K562 (cell line): ENCODE data around the gene SNPH. TPM values are rescaled to one million over a fixed set of nuclear protein-coding genes. Genes with fewer than 3 reads are reported as not detected.

Experiments
- CXXC5 ChIP-seq: fragments of 250-450 bp; sonication (Bioruptor Pico); IDR thresholded peaks from 2 replicates; pipeline ENCODE4 v1.8.0; 2022; ENCODE audit warnings: inconsistent platforms, mild to moderate bottlenecking, moderate library complexity
- PRDM10 ChIP-seq: fragments of 450-650 bp; IDR thresholded peaks from 2 replicates; pipeline ENCODE4 v1.6.1; 2018; ENCODE audit not compliant: partially characterized antibody
- ZNF592 ChIP-seq: fragments of 450-650 bp; IDR thresholded peaks from 2 replicates; pipeline ENCODE4 v1.6.1; 2017; ENCODE audit warnings: antibody characterized with exemption, mild to moderate bottlenecking
- polyA plus RNA-seq, 8 experiments: library from polyadenylated mRNA; depleted of rRNA in 4 of 8; stranded (reverse) in 5 of 8; unstranded in 3 of 8; fragments of >200 nt; fragmentation: Nextera tagmentation in 2 of 8; fragmentation: Illumina TruSeq in 1 of 8; extraction: Ambion mirVana in 2 of 8; extraction: Trizol in 1 of 8; gene quantifications; 2 replicates each; pipeline versions ENCODE4 v1.2.1 to v1.2.3, GENCODE V29; 2011 to 2014; ENCODE audit warnings: inconsistent platforms in 1 of 8, missing spikeins in 1 of 8
- total RNA-seq, 7 experiments: library from RNA; depleted of rRNA in 6 of 7; stranded (reverse); fragments of >200 nt in 6 of 7; fragmentation: Illumina TruSeq in 2 of 7; extraction: Trizol in 2 of 7; gene quantifications; 2 replicates each; pipeline versions ENCODE4 v1.2.1 to v1.2.3, GENCODE V29; 2011 to 2021; ENCODE audit warnings: low replicate concordance in 1 of 7

The SNPH gene
- total and polyA plus RNA-seq, 9 of the 15 experiments (the other 6 are each of a cell fraction or from before 2014, with no cell fraction given) = 0.03 to 4.2 (median 1.4) TPM

DNA sequence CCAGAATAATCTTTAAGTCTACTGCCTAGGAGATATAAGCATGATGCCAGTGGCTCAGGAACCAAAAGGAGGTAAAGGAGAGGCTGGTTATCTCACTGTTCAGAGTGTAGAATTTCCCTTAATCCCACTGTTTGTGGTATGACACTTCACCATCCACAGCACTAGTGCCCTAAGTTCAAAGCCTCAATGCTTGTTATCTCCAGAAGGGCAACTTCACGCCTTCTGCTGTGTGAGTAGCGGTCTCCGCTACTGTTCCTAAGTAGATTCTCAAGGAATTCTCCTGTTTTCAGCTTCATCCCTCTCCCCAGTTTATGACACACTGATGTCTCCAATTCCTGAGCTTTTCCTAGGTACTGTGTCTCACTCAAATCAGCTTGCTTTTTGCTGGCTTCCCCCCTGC lies 13.7 kb upstream of the SNPH start (continued):
- TF ChIP-seq PRDM10 (peak; percentile 25), ZNF592 (peak; percentile 55; the same call in 1 of the 2 replicates), CXXC5 (CRISPR knock-in tag) (peak; percentile 20; the same call in 1 of the 2 replicates)
